WI38 (cell line): ENCODE results near the gene TFG.

ENCODE experiments used
- H3K4me3 ChIP-seq: 2 replicates; pipeline ENCODE4 v1.5.1; 2011; ENCODE audit warnings: low read depth, mild to moderate bottlenecking, control low read depth, low read length
- TF ChIP-seq, protein P1 (sequence below): IDR thresholded peaks from 2 replicates; pipeline ENCODE4 v1.5.1; 2012; ENCODE audit warnings: low read depth, mild to moderate bottlenecking, control low read depth, low read length

Gene TFG

GRCh38 chr3:100744671-100745070 is 35.4 kb downstream of the TFG start:
- TF ChIP-seq, protein P1, sequence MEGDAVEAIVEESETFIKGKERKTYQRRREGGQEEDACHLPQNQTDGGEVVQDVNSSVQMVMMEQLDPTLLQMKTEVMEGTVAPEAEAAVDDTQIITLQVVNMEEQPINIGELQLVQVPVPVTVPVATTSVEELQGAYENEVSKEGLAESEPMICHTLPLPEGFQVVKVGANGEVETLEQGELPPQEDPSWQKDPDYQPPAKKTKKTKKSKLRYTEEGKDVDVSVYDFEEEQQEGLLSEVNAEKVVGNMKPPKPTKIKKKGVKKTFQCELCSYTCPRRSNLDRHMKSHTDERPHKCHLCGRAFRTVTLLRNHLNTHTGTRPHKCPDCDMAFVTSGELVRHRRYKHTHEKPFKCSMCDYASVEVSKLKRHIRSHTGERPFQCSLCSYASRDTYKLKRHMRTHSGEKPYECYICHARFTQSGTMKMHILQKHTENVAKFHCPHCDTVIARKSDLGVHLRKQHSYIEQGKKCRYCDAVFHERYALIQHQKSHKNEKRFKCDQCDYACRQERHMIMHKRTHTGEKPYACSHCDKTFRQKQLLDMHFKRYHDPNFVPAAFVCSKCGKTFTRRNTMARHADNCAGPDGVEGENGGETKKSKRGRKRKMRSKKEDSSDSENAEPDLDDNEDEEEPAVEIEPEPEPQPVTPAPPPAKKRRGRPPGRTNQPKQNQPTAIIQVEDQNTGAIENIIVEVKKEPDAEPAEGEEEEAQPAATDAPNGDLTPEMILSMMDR = no peak
- H3K4me3 ChIP-seq = no peak overlapping the region

DNA sequence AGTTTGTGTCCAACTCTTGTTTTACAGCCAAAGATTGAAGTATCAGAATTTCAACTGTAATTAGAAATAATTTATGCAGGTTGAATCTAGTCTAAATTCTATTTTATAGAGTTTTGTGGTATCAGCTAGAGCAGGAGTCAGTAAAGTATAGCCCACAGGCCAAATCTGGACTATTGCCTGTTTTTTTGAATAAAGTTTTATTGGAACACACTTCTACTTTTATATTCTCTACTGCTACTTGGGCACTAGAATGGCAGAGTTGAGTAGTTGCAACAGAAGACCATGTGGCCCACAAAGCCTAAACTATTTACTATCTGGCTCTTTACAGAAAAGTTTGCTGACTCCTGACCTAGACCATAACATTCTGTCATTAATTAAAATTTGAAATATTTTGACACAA is 36.3 kb downstream of the TFG start:
- TF ChIP-seq, protein P1 = no peak

GRCh38 chr3:100746092-100746491 is 36.8 kb downstream of the TFG start:
- TF ChIP-seq, protein P1 = no peak
- H3K4me3 ChIP-seq = no peak overlapping the region

More for the DNA sequence above, 36.3 kb downstream of the TFG start:
- no peak overlapping the region for H3K4me3 ChIP-seq

GRCh38 chr3:100748220-100748619 is 38.9 kb downstream of the TFG start:
- H3K4me3 ChIP-seq = no peak overlapping the region
- TF ChIP-seq, protein P1 = no peak

GRCh38 chr3:100748967-100749366 is 39.7 kb downstream of the TFG start:
- TF ChIP-seq, protein P1 = no peak

DNA sequence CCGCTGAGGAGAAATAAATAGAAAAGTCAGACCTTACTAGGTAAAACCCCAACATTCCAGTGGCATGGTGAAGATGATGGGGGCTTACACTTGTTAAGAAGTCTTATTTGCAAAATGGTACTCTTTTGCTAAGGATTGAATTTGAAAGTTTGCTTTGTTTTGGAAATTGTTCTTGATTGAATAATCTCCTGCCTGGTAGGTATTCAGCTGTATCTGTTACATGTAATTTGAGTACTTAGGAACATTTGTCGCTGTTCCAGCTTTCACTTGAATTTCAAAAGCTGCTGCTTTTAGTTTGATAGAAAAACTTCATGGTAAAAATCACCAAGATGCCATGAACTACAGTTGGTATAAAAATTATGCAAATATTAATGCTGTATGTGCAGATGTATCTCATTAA is 44.6 kb downstream of the TFG start:
- TF ChIP-seq, protein P1 = no peak
- no peak overlapping the region for H3K4me3 ChIP-seq

More at GRCh38 chr3:100748967-100749366, 39.7 kb downstream of the TFG start:
- H3K4me3 ChIP-seq = no peak overlapping the region

GRCh38 chr3:100754563-100755334 is 45.5 kb downstream of the TFG start:
- H3K4me3 ChIP-seq = no peak overlapping the region
- TF ChIP-seq, protein P1 = no peak
